GM12878 (cell line): ENCODE results near the gene RAB3C. TPM values are rescaled to one million over a fixed set of nuclear protein-coding genes. Genes with fewer than 3 reads are reported as not detected.

Source experiments
- BCLAF1 ChIP-seq: fragments of 450-650 bp; IDR thresholded peaks from 2 replicates; pipeline ENCODE4 v1.6.1; 2017; ENCODE audit warnings: antibody characterized with exemption, mild to moderate bottlenecking, moderate library complexity
- E4F1 ChIP-seq: fragments of 450-650 bp; IDR thresholded peaks from 2 replicates; pipeline ENCODE4 v1.6.1; 2018; ENCODE audit warnings: borderline replicate concordance, mild to moderate bottlenecking; ENCODE audit not compliant: partially characterized antibody
- FOXM1 ChIP-seq: IDR thresholded peaks from 2 replicates; pipeline ENCODE4 v1.6.1; 2012; ENCODE audit warnings: low read depth, mild to moderate bottlenecking, inconsistent platforms, low read length, moderate library complexity
- NKRF ChIP-seq: fragments of 450-650 bp; conservative IDR thresholded peaks from 2 replicates; pipeline ENCODE4 v1.6.1; 2017; ENCODE audit warnings: mild to moderate bottlenecking, moderate library complexity
- polyA plus RNA-seq, 11 experiments: library from polyadenylated mRNA; depleted of rRNA in 4 of 11; unstranded in 6 of 11; stranded (reverse) in 5 of 11; fragments of >200 nt; fragmentation: Nextera tagmentation in 4 of 11; fragmentation: Illumina TruSeq in 1 of 11; extraction: Ambion mirVana in 4 of 11; extraction: Trizol in 1 of 11; gene quantifications; 1 replicate in 1 of 11; 2 replicates in 10 of 11; pipeline versions ENCODE4 v1.2.1 to v1.2.3, GENCODE V29; 2011 to 2016; ENCODE audit warnings: inconsistent platforms in 2 of 11, missing spikeins in 2 of 11, low read depth in 1 of 11
- total RNA-seq, 4 experiments: library from RNA; depleted of rRNA in 3 of 4; stranded (reverse); fragments of >200 nt in 3 of 4; fragmentation: Illumina TruSeq in 1 of 4; extraction: Trizol in 1 of 4; gene quantifications; 2 replicates each; pipeline versions ENCODE4 v1.2.1 to v1.2.3, GENCODE V29; 2013 to 2021

Gene RAB3C
- total and polyA plus RNA-seq, 10 of the 15 experiments (the other 5 are each of a cell fraction or from before 2014, with no cell fraction given): not detected

- TF ChIP-seq BCLAF1 (no peak), NKRF (no peak), E4F1 (no peak), FOXM1 (no peak)
These were observed 3.1 kb upstream of the RAB3C start (continued) for GRCh38 chr5:58579781-58580180.
